Right lung (tissue), 5 donors: ENCODE data around the gene SPPL2B. TPM values are rescaled to one million over a fixed set of nuclear protein-coding genes. Genes with fewer than 3 reads are reported as not detected.

Source experiments
- DNase-seq, 2 donors: peaks; one replicate each; pipeline ENCODE4 v3.0.0-alpha.2; 2013
- polyA plus RNA-seq, 5 donors: library from polyadenylated mRNA; unstranded; fragments of 120-200 nt; gene quantifications; one replicate each; pipeline versions ENCODE4 v1.2.1 to v1.2.3, GENCODE V29; 2013; ENCODE audit warnings: inconsistent platforms in 1 of 5, low replicate concordance in 1 of 5; ENCODE audit not compliant: insufficient read length in 5 of 5, insufficient read depth in 1 of 5

SPPL2B gene
- polyA plus RNA-seq, 5 donors, result 45.4 to 107 (median 76.0) TPM

DNA sequence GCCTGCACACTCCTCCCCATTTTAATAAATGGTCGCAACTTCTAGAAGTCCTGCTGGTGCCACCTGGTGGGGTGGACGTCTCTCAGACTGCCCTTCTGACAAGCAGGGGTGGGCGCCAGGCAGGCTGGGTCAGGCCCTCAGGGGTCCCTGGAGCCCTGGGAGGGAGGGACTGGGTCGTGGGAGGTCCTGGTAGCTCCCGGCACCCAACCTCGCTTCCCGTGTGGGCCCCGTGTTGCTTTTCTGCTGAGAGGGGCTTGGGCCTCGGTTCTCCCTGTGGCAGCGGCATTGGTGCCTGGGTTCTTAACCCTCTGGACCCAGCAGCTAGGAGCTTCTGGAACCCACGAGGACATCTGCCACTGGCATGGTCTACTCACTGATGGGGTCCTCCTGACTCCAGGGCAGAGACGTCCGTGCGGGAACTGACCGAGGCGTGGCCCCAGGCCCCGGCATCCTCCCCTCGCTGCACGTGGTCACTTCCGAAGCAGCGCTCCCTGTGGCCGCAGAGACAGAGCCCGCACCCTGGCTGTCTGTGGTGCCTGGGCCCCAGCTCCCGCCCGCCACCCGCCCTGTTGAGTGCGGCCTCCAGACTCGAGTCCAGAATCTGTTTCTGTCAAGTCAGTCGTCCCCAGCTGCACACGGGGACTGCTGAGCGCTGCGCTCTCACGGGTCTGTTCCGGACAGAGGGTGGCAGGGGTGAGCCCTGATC, 25.6 kb downstream of the SPPL2B start:
- DNase-seq, result no peak

DNA sequence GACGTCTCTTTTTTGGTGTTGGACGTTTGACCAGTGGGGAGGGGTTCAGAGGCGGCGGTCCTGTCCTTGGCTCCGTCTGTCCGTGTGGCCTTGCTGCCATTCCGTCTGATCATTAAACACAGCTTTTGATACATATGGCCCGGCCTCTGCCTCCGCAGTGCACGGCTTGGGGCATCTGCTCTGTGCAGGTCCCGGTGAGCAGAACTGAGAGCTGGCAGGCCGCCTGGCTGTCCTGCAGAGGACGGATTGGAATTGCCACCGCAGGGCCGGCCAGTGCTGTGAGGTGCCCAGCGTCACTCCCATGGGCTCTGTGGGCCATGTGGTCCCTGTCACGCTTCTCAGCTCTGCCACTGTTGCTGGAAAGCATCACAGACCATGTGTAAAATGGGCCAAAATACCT, 26.2 kb downstream of the SPPL2B start:
- DNase-seq, result no peak

DNA sequence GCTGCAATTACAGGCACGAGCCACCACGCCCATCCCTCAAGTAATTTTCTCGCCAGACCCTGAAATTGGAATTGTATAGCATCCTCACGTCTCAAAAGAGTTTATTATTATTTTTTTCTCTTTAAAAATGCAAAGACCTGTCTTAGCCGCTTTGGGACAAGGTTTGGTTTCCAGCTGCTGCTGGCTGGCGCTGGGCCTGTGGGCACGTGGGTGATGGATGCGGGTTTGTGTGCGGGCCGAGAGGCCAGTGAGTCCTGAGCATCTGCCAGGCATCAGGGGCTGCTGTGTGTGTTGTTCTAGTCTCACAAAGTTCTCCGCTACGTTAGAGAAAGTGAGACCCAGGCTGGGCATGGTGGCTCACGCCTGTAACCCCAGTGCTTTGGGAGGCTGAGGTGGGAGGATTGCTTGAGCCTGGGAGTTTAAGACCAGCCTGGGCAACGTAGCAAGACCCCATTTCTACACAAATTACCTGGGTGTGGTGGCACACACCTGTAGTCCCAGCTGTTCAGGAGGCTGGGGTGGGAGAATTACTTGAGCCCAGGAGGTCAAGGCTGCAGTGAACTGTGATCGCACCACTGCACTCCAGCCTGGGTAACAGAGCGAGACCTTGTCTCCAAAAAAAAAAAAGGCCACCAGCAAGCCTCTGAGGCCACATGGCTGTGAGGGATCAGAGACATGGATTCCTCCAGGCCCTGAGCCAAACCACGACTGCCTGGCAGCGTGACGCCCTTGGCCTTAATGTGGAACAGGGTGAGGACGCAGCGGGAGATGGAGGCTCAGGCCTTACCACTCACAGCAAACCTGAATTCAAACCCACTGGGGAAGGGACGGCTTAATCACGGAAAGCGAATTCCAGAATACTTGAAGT, 26.9 kb downstream of the SPPL2B start:
- no peak for DNase-seq

DNA sequence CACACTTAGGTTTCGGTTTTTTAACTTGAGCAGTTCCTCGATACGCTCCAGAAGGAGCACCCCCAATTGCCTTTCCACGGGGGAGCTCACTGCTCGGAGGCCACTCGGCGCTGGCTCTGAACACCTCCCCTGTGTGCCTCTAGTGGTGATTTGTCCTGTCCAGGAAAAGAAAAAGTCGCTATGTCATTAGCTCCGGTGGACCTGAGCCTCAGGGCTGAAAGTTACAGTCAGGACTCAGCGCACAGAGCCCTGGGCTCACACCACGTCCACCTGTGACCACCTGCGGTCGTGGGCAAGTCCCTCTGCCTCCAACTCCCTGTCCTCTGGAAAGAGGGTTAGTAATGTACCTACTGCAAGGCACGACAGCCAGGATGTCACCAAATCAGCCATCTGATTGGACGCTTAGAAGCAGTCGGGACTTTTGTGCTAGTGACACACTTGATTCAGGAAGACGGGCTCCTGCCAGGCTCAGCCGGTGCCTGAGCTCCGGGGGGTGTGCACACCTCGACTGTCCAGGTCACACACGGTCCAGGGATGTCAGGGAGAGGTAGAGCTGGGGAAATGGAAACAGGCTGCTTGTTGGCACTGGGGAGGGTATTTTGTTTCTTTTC, 27.7 kb downstream of the SPPL2B start:
- DNase-seq, result no peak

DNA sequence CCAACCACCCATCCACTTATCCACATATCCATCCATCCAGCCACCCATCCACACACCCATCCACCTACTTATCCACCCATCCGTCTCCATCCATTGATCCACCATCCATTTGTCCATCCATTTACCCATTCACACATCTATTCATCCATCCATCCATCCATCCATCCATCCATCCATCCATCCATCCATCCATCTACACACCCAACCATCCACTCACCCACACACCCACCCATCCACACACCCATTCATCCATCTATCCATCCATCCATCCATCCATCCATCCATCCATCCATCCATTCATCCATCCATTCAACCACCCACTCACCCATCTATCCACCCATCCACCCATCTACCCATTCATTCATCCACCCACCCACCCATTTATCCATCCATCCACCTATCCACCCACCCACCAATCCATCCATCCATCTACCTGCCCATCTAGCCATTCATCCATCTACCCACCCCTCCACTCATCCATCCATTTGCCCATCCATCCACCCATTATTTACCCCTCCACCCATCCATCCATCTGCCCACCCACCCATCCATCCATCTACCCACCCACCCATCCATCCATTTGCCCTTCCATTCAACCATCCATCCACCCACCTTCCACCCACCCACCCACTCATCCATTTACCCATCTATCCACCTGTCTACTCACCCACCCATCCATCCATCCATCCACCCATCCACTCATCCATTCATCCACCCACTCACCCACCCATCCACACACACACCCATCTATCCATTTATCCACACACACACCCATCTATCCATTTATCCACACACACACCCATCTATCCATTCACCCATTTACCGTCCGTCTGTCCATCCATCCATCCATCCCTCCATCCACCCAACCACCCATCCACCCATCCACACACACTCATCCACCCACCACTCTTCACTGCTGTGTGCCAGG, 29.1 kb downstream of the SPPL2B start:
- DNase-seq, result no peak

DNA sequence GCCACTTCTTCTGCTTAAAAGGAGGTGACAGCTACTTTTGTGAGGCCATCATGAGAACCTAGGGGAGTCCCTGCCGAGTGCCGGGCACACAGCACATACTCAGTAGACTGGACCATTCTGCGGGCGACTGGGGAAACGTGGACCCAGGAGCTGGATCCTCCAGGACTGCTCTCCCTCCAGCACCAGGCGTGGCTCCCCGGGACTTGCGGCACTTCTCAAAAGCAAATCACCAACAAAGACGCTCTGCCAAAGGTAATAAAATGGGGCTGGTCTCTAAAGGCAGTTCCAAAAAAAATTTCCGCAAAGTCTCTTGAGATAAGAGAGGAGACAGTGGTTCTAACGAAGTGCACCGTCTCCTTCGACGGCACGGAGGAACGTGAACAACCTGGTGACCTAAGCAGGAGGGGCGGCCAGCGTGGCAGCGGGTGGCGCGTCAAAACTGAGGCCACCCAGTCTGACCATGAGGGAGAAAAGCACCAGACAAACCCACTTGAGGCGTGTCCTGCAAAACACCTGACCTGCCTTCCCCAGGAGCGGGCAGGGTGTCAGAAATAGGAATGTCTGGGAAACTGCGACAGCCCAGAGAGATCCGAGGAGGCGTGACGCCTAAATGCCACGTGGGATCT, 30.2 kb downstream of the SPPL2B start:
- no peak for DNase-seq

DNA sequence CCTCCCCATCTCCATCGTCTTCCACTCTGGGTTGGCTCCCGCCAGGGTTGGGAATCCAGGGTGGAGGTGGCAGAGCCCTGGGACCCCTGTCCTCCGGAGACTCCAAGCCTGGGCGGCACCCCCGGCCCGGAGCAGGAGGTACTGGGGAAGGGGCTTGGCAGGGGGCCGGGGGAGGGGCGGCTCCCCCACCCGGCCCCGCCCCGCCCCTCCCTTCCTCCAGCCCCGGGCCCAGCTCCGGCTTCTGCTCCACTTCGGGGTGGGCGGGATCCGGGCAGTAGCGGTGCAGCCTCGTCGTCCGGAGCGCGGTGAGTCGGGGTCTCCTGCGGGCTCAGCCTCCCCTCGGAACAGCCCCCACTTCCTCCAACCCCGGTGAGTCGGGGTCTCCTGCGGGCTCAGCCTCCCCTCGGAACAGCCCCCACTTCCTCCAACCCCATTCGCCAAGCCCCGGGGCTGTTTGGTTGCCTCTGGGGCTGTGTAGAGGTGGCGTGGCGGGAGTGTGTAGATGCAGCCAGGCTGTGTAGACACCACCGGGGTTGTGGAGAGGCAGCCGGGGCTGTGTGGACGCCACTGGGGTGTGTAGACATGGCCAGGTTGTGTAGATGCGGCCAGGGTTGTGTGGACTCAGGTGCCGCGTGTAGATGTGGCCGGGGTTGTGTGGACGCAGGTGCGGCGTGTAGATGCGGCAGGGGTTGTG, 31.7 kb downstream of the SPPL2B start, which contains the start of gene TMPRSS9:
TSS of gene TMPRSS9 (plus strand) at position 274 of the 694 bp plus-strand sequence. CDS start 29,521 bp downstream, outside the sequence.
- no peak for DNase-seq

DNA sequence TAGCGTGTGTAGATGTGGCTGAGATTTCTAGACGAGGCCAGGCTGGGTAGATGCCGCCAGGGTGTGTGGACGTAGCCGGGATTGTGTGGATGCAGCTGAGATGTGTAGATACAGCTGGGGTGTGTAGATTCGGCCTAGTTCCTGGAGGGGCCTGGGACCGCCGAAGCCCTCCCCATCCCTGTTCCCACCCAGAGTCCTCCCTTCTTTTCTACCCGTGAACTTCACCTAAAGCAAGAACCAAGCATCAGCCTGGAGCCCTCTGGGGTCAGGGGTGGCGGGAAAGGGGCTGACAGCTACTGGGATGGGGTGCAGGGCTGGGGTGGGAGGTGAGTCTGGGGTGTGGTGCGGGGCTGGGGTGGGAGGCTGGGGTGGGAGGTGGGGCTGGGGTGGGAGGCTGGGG, 32.3 kb downstream of the SPPL2B start:
- DNase-seq, result no peak

DNA sequence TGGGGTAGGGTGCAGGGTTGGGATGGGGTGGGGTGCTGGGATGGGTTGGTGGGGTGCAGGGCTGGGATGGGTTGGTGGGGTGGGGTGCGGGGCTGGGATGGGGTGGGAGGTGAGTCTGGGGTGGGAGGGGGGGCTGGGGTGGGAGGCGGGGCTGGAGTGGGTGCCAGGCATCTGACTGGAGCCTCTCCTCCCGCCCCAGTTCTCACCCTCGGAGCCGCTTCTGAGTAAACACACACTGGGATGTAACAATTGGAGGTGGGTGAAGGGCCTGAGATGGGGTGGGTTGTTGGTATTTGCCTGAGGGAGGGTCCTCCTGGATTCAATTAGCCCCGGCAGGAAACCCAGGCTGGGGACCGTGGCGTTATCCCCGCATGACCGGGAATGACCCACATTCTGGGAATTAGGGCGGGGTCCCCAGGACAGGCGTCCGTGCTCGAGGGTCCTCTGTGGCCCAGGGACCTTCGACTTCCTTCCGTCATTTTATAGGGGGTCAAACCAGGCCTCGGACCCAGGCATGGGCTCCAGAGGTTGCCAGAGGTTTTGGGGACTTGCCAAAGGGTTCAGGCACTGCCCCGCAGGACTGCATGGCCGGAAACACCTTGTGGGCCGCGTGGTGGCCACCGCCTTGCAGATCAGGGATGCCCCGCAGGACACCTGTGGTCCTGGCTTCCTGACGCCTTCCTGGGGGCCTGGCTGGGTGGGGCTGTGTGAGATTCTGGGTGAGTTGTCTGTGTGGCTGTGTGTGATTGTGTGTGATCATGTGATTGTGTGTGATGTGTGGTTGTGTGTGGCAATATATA, 33.0 kb downstream of the SPPL2B start:
- no peak for DNase-seq

DNA sequence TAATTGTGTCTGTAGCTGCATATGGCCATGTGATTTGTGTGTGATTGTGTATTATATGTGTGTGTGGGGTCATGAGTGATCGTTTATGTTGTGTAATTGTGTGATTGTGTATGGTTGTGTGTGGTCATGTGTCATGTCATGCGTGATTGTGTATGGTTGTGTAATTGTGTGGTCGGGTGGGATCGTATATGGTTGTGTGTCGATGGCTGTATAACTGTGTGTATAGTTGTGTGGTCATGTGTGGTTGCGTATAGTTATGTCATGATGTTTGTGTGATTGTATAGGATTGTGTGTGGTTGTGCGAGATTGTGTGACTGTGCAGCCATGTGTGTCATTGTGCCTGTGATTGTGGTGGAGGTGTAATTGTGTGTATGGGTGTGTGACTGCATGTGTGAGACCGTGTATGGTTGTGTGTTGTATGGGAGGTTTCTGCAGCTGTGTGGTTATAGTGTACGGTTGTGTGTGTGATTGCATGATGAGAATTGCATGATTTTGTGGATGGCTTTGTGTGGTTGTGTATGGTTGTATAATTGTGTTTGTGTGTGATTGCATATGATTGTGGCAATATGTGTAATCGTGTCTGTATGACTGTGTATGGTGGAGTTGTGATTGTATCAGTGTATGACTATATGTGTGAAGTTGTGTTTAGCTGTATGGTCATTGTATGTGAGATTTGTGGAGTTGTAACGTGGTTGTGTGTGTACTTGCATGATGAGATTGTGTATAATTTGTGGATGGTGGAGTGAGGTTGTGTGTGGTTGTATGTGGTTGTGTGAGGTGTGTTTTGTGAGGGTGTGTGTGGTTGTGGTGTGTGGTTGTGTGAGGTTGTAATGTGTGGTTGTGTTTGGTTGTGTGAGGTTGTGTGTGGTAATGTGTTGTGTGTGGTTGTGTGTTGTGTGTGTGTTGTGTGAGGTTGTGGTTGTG, 33.8 kb downstream of the SPPL2B start:
- no peak for DNase-seq

DNA sequence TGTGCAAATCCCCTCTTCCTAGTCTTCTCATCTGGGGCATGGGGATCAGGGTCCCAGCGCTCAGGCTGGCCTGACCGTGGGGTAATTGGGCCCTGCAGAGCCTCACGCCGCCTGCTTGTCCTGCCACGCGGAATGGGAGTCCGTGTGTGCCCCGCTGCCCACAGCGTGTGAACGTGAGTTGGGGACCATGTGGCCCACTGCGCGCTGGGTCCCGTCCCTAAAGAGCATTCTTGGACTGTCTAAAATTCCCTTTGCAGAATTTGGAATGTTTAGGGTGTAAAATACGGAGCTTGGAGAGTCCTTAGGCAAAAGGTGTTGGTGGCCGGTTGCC, 34.5 kb downstream of the SPPL2B start:
- no peak for DNase-seq

DNA sequence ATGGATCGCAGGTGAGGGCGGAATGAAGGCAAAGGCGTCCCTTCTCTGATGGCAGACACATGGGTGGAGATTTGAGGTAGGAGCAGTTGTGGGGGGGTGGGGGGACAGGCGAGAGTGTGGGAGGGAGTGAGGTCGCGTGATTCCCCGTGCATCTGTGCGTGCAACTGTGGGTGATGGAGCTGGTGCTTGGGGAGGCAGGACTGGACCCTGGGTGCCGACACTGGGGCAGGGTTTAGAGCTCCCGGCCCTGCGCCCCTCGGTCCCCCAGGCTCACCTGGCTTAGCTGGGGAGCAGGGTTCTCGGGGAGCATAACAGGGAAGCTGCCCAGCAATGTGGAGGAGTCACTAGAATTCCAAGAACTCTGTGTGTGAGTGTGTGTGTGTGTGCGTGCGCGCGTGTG, 34.9 kb downstream of the SPPL2B start:
- DNase-seq, result no peak

DNA sequence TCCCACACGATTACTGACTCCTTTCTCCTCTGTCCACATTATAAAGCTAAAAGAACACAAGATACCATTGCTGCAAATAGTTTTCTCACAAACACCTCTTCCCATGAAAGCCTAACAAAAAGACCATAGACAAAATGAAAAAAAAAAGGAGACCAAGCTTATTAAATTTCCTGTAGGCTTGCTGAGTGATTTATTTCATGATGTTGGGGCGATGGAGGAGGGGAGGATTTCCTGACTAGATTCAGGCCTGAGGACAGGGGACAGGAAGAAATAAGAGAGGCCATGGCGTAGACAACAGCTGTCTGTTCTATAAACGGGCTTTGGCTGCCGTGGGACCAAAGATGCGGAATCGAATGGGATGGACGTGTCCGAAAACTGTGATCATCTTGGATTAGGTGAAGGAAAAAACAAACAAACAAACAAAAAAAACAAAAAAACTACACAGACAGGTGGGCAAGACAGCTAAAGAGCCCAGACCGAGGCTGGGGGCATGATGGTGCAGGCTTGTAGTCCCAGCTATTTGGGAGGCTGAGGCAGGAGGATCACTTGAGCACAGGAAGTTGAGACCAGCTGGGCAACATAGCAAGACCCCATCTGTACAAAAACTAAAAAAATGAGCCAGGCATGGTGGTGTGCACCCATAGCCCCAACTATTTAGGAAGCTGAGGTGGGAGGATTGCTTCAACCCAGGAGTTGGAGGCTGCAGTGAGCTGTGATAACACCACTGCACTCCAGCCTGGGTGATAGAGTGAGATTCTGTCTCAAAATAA, 36.9 kb downstream of the SPPL2B start:
- no peak for DNase-seq

DNA sequence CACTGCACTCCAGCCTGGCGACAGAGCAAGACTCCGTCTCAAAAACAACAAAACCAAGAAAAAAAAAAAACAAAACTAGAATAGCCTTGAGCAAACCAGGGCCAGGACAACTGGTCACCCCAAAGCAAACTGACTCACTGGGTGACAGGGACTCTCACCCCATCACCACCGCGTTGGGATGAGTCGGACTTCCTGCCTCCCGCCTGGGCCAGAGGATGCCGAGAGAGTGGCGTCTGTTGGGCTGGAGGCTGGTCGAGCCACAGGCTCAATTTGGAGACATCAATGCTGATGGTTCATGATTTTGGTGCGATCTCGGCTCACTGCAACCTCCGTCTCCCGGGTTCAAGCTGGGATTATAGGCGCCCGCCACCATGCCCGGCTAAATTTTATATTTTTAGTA, 43.2 kb downstream of the SPPL2B start:
- DNase-seq, result no peak

DNA sequence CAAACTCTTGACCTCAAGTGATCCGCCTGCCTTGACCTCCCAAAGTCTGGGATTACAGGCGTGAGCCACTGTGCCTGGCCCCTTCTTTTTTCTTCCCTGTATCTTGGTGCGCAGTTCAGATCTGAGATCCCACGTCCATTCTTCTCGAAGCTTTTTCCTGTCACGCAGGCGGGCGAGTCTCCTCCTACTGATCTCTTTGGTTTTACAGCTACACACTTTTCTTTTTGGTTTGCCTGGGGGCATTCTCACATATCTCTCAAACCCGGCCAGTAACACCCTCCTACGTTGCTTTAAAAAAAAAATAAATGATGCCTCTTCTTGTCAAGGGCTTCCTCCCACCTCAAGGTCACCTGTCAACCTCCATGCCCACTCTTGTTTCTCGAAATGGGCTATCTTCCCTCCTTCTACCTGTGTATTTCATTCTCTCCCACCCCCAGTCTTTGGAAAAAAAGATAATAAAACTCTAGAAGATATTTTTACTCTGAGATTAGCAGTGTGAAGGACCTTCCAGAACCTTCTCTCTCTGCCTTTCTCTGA, 43.7 kb downstream of the SPPL2B start:
- no peak for DNase-seq

DNA sequence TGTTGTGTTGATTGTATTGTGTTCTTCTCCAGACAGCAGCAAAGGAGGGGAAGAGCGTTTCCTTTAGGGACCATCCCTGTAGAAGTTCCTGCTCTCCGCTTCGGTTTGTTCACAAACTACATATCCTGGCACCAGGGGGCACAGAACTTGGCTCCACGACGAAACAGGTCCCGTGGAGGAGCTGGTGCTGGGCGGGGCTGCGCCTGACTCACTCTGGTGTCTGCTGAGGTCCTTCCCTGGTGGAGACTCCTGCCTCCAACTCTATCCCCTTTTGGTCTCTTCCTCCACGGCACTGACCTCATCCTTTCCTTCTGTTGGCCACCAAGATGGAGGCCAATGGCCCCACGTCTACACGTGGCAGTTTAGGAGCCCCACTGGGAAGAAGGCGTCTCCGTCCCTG, 46.3 kb downstream of the SPPL2B start:
- DNase-seq, result no peak

DNA sequence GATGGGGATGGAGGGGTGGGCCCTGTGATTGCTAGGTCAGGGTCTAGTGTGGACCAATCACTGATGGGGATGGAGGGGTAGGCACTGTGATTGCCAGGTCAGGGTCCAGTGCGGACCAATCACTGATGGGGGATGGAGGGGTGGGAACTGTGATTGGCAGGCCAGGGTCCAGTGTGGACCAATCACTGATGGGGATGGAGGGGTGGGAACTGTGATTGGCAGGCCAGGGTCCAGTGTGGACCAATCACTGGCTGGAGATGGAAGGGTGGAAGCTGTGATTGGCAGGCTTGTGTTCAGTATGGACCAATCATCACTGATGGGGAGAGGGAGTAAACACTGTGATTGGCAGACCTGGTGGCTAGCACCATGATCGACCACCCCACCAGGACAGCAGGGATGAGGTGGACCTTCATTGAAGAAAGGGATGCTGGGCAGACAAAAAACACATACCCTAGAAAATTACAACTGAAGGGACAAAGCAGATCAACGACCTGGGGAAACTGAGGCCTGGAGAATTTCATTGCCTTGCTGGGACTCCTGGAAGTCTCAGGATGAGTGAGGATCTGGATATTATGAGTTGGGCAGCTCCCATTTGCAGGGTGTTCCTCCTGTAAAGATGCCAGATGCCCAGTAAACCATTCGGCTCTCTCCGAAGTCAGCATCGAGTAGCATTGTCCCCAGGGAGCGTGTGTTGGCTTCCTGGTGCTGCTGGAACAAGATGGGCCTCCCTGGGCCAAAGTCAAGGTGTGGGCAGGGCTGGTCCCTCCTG, 47.1 kb downstream of the SPPL2B start:
- DNase-seq, result no peak
